Small intestine (tissue), 7 donors: ENCODE results near the gene HUWE1. TPM values are rescaled to one million over a fixed set of nuclear protein-coding genes. Genes with fewer than 3 reads are reported as not detected.

ENCODE experiments used
- DNase-seq, 2 donors: peaks; one replicate each; pipeline versions ENCODE4 v3.0.0 to v3.0.0-alpha.2; 2013
- FAIRE-seq: peaks from 2 replicates; lab custom pipeline; 2012; peaks lifted over from hg19 to GRCh38; lab: Jason Lieb, UNC
- H3K27ac ChIP-seq, 3 donors: one replicate each; pipeline ENCODE4 v1.5.1; 2013; ENCODE audit warnings: low read length in 2 of 3, mild to moderate bottlenecking in 2 of 3, control low read depth in 1 of 3, inconsistent platforms in 1 of 3, low read depth in 1 of 3, moderate library complexity in 1 of 3
- H3K27me3 ChIP-seq, 3 donors: one replicate each; pipeline ENCODE4 v1.6.1; 2013; ENCODE audit warnings: low read length in 3 of 3, inconsistent platforms in 1 of 3; ENCODE audit not compliant: control insufficient read depth in 3 of 3, insufficient read depth in 3 of 3
- H3K36me3 ChIP-seq, 3 donors: one replicate each; pipeline ENCODE4 v1.6.1; 2013; ENCODE audit warnings: low read length in 3 of 3, inconsistent platforms in 1 of 3, low read depth in 1 of 3, mild to moderate bottlenecking in 1 of 3, moderate library complexity in 1 of 3; ENCODE audit not compliant: control insufficient read depth in 3 of 3, insufficient read depth in 2 of 3
- H3K4me1 ChIP-seq, 3 donors: one replicate each; pipeline ENCODE4 v1.6.1; 2013; ENCODE audit warnings: low read length in 2 of 3, inconsistent platforms in 1 of 3, low read depth in 1 of 3, mild to moderate bottlenecking in 1 of 3, moderate library complexity in 1 of 3; ENCODE audit not compliant: control insufficient read depth in 3 of 3, insufficient read depth in 2 of 3
- H3K4me3 ChIP-seq, 3 donors: one replicate each; pipeline ENCODE4 v1.5.1; 2013; ENCODE audit warnings: low read length in 3 of 3, control low read depth in 1 of 3, inconsistent platforms in 1 of 3, low read depth in 1 of 3, mild to moderate bottlenecking in 1 of 3, moderate library complexity in 1 of 3
- H3K9me3 ChIP-seq, 2 donors: one replicate each; pipeline ENCODE4 v1.6.1; 2013; ENCODE audit warnings: low read depth in 1 of 2, low read length in 1 of 2; ENCODE audit not compliant: control insufficient read depth in 2 of 2, insufficient read depth in 1 of 2
- WGBS, 3 donors: extraction: QIAGEN DNeasy Blood & Tissue Kit; methylation state at CpG; one replicate each; pipeline ENCODE4 v1.1.7; 2013; 5-methylcytosine and 5-hydroxymethylcytosine counted together
- polyA plus RNA-seq, 4 donors: library from polyadenylated mRNA; stranded (reverse) in 3 of 4; unstranded in 1 of 4; fragments of 200-250 nt in 3 of 4; fragments of 120-200 nt in 1 of 4; gene quantifications; one replicate each; pipeline versions ENCODE4 v1.2.1 to v1.2.3, GENCODE V29; 2013
- donor health status: healthy with polysubstance abuse.
- donor health status: control.
- donor health status: control.
- donor health status: Bipolar disorder and iron deficiency.
- donor health status: healthy.

Gene HUWE1
- polyA plus RNA-seq, 4 donors: 22.4 to 113 (median 33.0) TPM

DNA sequence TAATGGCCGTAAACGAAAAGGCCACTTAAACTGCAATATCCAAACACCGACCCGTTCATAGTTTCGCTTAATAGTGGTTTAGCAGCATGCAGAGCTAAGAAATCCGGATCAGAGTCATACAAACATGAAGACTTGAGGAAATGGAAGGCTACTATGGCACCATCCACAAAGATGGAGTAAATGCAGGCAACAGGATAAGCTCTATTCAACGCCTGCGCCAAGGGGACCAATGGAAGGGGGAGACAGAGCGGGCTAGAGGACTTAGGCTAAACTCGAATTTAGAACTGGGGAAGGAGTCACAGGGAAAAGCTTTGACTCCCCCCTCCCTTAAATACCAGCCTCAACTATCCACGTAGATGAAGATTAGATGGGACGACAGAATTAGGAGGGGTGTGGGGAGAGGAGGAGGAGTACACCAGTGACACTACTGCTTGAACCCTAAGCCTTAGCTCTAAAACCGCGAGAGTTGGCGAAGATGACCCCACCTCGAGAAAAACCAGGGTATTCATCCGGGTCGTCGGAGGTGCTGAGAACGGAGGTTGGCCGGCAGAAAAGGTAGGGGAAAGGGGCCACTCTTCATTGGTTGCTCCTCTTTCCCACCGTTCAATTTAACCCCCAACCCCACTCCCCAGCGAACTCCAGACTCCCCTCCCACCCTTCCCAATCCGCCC is 3.5 kb downstream of the HUWE1 start:
- Histone ChIP-seq H3K4me1 (peaks cover 0 to 6% (median 0%) of the 10 kb centered on the region in 3 donors), H3K36me3 (peaks cover 0 to 5% (median 0%) of the 10 kb centered on the region in 3 donors), H3K9me3 (no peaks in the 10 kb centered on the region), H3K27ac (peak overlapping the region; percentile 36 to 99 (median 95)), H3K4me3 (peak overlapping the region; percentile 54 to 83 (median 76)), H3K27me3 (no peaks in the 10 kb centered on the region)
- DNase-seq: peak; percentile 25 to 50
- FAIRE-seq: no peak
- 0 to 38% (median 8%) methylated on average over 20 to 24 of the region's 24 CpGs for WGBS, 3 donors

DNA sequence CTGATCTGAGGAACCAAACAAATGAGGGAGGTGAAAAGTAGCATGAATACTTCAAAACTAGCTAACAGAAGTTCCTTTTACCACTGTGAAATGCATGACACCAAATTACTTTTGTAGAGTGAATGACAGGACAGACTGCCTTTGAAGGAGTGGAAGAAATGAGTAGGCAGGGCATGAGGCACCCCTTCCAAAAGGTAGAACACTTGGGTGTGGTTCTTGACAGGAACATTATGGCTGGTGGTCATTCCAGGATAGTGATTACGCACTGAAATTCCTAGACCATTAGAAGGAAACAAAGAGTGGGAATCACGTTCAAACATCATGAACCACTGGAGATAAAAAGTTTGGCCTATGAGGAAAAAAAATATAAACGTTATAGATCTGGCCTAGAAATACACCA is 4.9 kb downstream of the HUWE1 start:
- Histone ChIP-seq H3K27me3 (no peaks in the 10 kb centered on the region), H3K4me3 (no peak overlapping the region), H3K27ac (no peak overlapping the region), H3K4me1 (peaks cover 0 to 6% (median 0%) of the 10 kb centered on the region in 3 donors), H3K36me3 (peaks cover 0 to 5% (median 0%) of the 10 kb centered on the region in 3 donors), H3K9me3 (no peaks in the 10 kb centered on the region)
- no peak for FAIRE-seq
- 44 to 66% (median 48%) methylated on average over 3 of the region's 3 CpGs for WGBS, 3 donors
- no peak for DNase-seq

DNA sequence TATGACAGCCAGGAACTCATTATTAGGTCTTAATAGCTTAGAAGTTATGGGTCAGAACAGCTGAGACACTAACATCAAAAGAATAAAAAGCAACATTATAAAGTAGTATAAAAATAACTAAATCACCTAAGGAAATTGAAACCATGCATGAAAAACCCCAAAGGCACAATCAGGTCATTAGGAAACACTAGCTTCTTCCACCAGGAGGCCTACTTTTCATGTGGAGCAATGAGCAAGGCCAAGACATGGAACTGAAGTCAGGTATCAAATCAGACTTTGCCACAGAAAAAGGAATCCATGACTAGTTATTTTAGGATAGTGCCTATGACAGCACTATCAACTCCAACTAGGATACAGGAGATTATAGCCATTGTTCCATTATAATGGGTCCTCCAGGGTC is 7.9 kb downstream of the HUWE1 start:
- Histone ChIP-seq H3K9me3 (no peaks in the 10 kb centered on the region), H3K27me3 (no peaks in the 10 kb centered on the region), H3K36me3 (peaks cover 0 to 7% (median 0%) of the 10 kb centered on the region in 3 donors), H3K4me1 (peaks cover 0 to 6% (median 3%) of the 10 kb centered on the region in 3 donors), H3K27ac (no peak overlapping the region), H3K4me3 (no peak overlapping the region)
- DNase-seq: no peak
- no peak for FAIRE-seq

DNA sequence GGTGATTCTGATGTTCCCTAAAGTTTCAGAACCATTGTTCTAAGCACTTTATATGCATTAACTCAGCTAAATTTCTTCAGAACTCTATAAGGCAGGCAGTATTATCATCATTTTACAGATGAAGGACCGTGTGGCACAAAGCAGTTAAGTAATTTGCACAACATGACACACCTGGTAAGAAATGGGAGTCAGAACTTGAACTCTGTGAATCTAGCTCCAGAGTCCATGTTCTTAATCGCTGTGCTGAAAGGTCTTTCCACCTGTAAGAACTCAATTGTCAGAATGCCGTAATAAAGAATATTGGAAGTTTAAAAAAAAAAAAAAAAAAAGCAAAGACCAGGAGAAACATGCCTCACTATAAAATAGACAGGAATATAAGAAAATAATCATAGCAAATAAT is 9.2 kb downstream of the HUWE1 start:
- Histone ChIP-seq H3K27ac (peak overlapping the region in 1 of 3 donors; percentile 59), H3K36me3 (peaks cover 0 to 7% (median 0%) of the 10 kb centered on the region in 3 donors), H3K4me3 (no peak overlapping the region), H3K27me3 (no peaks in the 10 kb centered on the region), H3K9me3 (no peaks in the 10 kb centered on the region), H3K4me1 (peaks cover 0 to 3% (median 2%) of the 10 kb centered on the region in 3 donors)
- 16 to 70% (median 43%) methylated on average over 3 of the region's 3 CpGs for WGBS, 3 donors
- peak; percentile 69 to 72 for DNase-seq
- FAIRE-seq: no peak

DNA sequence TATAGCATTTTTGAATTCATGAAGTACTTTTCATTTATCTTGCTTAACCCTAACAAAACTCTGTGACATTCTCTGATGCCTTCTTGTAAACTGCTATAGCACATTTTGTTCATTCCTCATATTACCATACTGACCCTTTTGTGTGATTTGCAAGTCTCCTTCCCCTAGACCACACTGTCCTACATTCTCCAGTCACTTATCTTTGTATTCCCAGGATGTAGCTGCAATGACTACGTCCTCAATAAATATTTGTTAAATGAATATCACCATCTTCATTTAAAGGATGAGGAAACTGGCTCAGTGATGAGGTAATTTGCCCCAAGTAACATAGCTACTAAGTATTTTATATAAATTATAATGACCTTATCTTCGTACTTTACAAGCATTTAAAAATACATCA is 11.9 kb downstream of the HUWE1 start:
- peaks cover 0 to 10% (median 0%) of the 10 kb centered on the region in 3 donors for H3K4me1 ChIP-seq
- no peak overlapping the region for H3K4me3 ChIP-seq
- H3K27me3 ChIP-seq: no peaks in the 10 kb centered on the region
- no peaks in the 10 kb centered on the region for H3K9me3 ChIP-seq
- H3K27ac ChIP-seq: no peak overlapping the region
- FAIRE-seq (peak; percentile 10), DNase-seq (no peak)
- WGBS, 3 donors: 62 to 83% (median 75%) methylated on average over 2 of the region's 2 CpGs
- H3K36me3 ChIP-seq: peaks cover 0 to 4% (median 0%) of the 10 kb centered on the region in 3 donors

DNA sequence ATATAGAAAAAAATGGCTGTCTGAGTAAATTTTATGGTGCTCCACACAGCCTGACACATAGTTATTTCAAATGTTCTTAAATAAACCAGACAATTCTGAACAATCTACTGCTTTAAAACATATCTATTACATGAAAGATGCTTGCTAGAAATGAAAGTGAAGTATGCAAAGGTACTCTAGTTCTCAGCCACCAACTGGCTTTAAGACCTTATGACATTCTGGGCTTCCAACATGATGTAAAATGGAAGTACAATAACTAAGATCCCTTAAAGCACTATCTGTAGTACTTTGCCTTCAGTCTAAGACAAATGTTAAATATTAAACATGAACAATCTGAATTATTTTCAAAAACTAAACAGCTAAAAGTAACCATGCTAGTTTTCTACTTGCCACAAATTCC is 17.3 kb downstream of the HUWE1 start:
- Histone ChIP-seq H3K36me3 (no peaks in the 10 kb centered on the region), H3K27me3 (no peaks in the 10 kb centered on the region), H3K4me1 (peaks cover 0 to 11% (median 0%) of the 10 kb centered on the region in 3 donors), H3K4me3 (no peak overlapping the region), H3K9me3 (no peaks in the 10 kb centered on the region), H3K27ac (no peak overlapping the region)
- DNase-seq (peak in 1 of 2 donors; percentile 36), FAIRE-seq (no peak)

DNA sequence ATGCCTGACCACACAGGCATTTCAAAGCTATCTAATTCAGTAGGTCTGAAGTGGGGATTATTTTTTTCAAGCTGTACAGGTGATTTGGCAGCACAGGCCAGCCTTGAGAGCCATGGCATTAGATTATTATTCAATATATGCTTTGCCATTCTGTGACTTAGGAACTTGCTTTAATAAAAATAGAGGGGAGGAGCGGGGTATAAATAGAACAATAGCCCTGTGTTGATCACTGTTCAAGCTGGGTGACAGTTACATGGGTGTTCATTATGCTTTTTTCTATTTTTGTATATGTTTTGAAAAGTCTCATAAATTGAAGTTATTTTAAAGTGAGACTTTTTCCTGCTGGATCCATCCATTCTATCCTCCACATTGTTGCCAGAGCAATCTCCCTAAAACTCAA is 20.3 kb downstream of the HUWE1 start:
- FAIRE-seq (no peak), DNase-seq (no peak)
- no peaks in the 10 kb centered on the region for H3K9me3 ChIP-seq
- no peaks in the 10 kb centered on the region for H3K27me3 ChIP-seq
- H3K36me3 ChIP-seq: no peaks in the 10 kb centered on the region
- H3K27ac ChIP-seq: no peak overlapping the region
- peaks cover 0 to 11% (median 0%) of the 10 kb centered on the region in 3 donors for H3K4me1 ChIP-seq
- WGBS, 3 donors: 89 to 94% (median 89%) methylated on average over 1 of the region's 1 CpG
- no peak overlapping the region for H3K4me3 ChIP-seq

DNA sequence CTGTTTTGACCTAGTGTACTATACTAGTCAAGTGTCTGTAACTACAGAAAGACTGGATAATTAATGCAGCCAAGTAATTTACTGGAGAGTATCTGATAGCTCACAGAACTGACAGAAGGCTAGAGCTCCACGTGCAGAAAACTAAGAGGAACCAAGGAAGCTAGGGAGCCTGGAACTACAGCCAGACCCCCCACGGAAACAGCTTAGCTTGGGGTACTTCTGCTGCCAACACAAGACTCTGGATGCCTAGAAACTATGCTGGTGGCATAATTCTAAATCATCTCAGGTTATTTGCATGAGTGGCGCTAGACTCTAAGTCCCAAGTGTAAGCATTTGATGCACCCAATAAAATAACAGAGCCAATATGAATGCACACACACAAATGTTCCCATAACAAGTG is 26.5 kb downstream of the HUWE1 start:
- Histone ChIP-seq H3K9me3 (no peaks in the 10 kb centered on the region), H3K27me3 (no peaks in the 10 kb centered on the region), H3K4me3 (no peak overlapping the region), H3K36me3 (peaks cover 0 to 2% (median 0%) of the 10 kb centered on the region in 3 donors), H3K4me1 (no peaks in the 10 kb centered on the region), H3K27ac (no peak overlapping the region)
- DNase-seq (no peak), FAIRE-seq (no peak)
- WGBS, 3 donors: 75 to 90% (median 83%) methylated on average over 3 of the region's 3 CpGs

DNA sequence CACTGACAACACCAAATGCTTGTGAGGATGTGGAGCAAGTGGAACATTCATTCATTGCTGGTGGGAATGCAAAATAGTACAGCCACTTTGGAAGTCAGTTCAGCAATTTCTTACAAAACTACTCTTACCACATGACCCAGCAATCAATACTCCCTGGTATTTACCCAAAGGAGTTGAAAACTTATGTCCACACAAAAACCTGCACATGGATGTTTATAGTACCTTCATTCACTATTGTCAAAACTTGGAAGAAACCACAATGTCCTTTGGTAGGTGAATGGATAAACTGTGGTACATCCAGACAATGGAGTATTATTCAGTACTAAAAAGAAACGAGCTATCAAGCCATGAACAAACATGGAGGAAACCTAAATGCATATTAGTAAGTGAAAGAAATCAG is 27.5 kb downstream of the HUWE1 start:
- H3K27me3 ChIP-seq: no peaks in the 10 kb centered on the region
- 87 to 100% (median 97%) methylated on average over 1 of the region's 1 CpG for WGBS, 3 donors
- DNase-seq: no peak
- no peak overlapping the region for H3K4me3 ChIP-seq
- no peak overlapping the region for H3K27ac ChIP-seq
- no peak for FAIRE-seq
- no peaks in the 10 kb centered on the region for H3K9me3 ChIP-seq
- H3K4me1 ChIP-seq: no peaks in the 10 kb centered on the region
- H3K36me3 ChIP-seq: peaks cover 0 to 2% (median 0%) of the 10 kb centered on the region in 3 donors
